GM23338 (cell line): Measurements from ENCODE around the gene MUC21. TPM values are rescaled to one million over a fixed set of nuclear protein-coding genes. Genes with fewer than 3 reads are reported as not detected.

Source experiments
- ATAC-seq: fragments of 200-7000 bp; cut with Tn5 transposase; 3 replicates; pipeline ENCODE4 v1.9.1; 2020
- DNase-seq: peaks from one replicate; pipeline ENCODE4 v3.0.0-alpha.2; 2015; ENCODE audit warnings: low spot score
- H2AFZ ChIP-seq: fragments of 200-600 bp; sonication (generic); 2 replicates; pipeline ENCODE4 v1.8.0; 2016; ENCODE audit warnings: antibody characterized with exemption, mild to moderate bottlenecking, moderate library complexity
- H3F3A ChIP-seq: fragments of 200-600 bp; sonication (generic); replicated peaks from 2 replicates; pipeline ENCODE4 v1.8.0; 2017; ENCODE audit warnings: antibody characterized with exemption, mixed run types, low read depth
- H3K27ac ChIP-seq: fragments of 200-600 bp; sonication (generic); 2 replicates; pipeline ENCODE4 v1.6.1; 2016; ENCODE audit warnings: low read depth
- H3K27me3 ChIP-seq: fragments of 200-600 bp; sonication (generic); 2 replicates; pipeline ENCODE4 v1.8.0; 2016; ENCODE audit warnings: mild to moderate bottlenecking, mixed run types, moderate library complexity; ENCODE audit not compliant: insufficient read depth
- H3K36me3 ChIP-seq: fragments of 200-600 bp; sonication (generic); 2 replicates; pipeline ENCODE4 v1.8.0; 2016; ENCODE audit warnings: mild to moderate bottlenecking; ENCODE audit not compliant: insufficient read depth
- H3K4me1 ChIP-seq: fragments of 200-600 bp; sonication (generic); 2 replicates; pipeline ENCODE4 v1.8.0; 2016; ENCODE audit warnings: mild to moderate bottlenecking, moderate library complexity; ENCODE audit not compliant: insufficient read depth
- H3K4me2 ChIP-seq: fragments of 200-600 bp; sonication (generic); 2 replicates; pipeline ENCODE4 v1.7.1; 2017; ENCODE audit warnings: mixed run types
- H3K4me3 ChIP-seq: fragments of 200-600 bp; sonication (generic); 2 replicates; pipeline ENCODE4 v1.6.1; 2016; ENCODE audit warnings: mixed run types
- H3K79me2 ChIP-seq: fragments of 200-600 bp; sonication (generic); replicated peaks from 2 replicates; pipeline ENCODE4 v1.8.0; 2017; ENCODE audit warnings: mild to moderate bottlenecking; ENCODE audit not compliant: insufficient read depth
- H3K9me2 ChIP-seq: fragments of 200-600 bp; sonication (generic); 2 replicates; pipeline ENCODE4 v1.8.0; 2017; ENCODE audit not compliant: insufficient read depth
- H4K20me1 ChIP-seq: fragments of 200-600 bp; sonication (generic); replicated peaks from 2 replicates; pipeline ENCODE4 v1.8.0; 2017; ENCODE audit warnings: mild to moderate bottlenecking; ENCODE audit not compliant: insufficient read depth
- H3K27ac Mint-ChIP-seq: 2 replicates; pipeline ENCODE4 v1.8.0; 2020; ENCODE audit warnings: inconsistent platforms, mild to moderate bottlenecking, moderate library complexity, mixed read lengths
- H3K27me3 Mint-ChIP-seq: 3 replicates; pipeline ENCODE4 v1.8.0; 2022; ENCODE audit warnings: low read depth, mild to moderate bottlenecking, moderate library complexity, mixed read lengths, inconsistent platforms; ENCODE audit not compliant: insufficient read depth, poor library complexity
- H3K36me3 Mint-ChIP-seq: 3 replicates; pipeline ENCODE4 v1.8.0; 2021; ENCODE audit warnings: low read depth, mild to moderate bottlenecking, inconsistent platforms, moderate library complexity, mixed read lengths
- H3K4me1 Mint-ChIP-seq: 3 replicates; pipeline ENCODE4 v1.8.0; 2020; ENCODE audit warnings: mild to moderate bottlenecking, inconsistent platforms, mixed read lengths
- H3K4me3 Mint-ChIP-seq: 3 replicates; pipeline ENCODE4 v1.8.0; 2021; ENCODE audit warnings: moderate library complexity, mild to moderate bottlenecking, inconsistent platforms, mixed read lengths
- H3K9me3 Mint-ChIP-seq: 3 replicates; pipeline ENCODE4 v1.8.0; 2020; ENCODE audit warnings: moderate library complexity, mild to moderate bottlenecking, inconsistent platforms, mixed read lengths
- CREB1 ChIP-seq: fragments of 250-450 bp; sonication (Bioruptor Pico); IDR thresholded peaks from 2 replicates; pipeline ENCODE4 v1.5.0; 2020; ENCODE audit warnings: low read depth, mild to moderate bottlenecking, moderate library complexity
- CTCF ChIP-seq, 2 experiments: fragments of 200-600 bp in 1 of 2; sonication (generic) in 1 of 2; conservative IDR thresholded peaks; 2 replicates each; pipeline versions ENCODE4 v1.5.1 to v1.6.1; 2016 to 2017; ENCODE audit warnings: antibody characterized with exemption in 2 of 2, low read depth in 2 of 2, mild to moderate bottlenecking in 2 of 2, moderate library complexity in 1 of 2
- ETS1 ChIP-seq: IDR thresholded peaks from 2 replicates; pipeline ENCODE4 v1.6.1; 2016; ENCODE audit warnings: antibody characterized with exemption
- EZH2 ChIP-seq: fragments of 200-600 bp; sonication (generic); IDR thresholded peaks from one replicate; pipeline ENCODE4 v1.8.0; 2017; ENCODE audit warnings: antibody characterized with exemption, mild to moderate bottlenecking, low read depth; ENCODE audit not compliant: unreplicated experiment
- EZH2phosphoT487 ChIP-seq: fragments of 200-600 bp; sonication (generic); IDR thresholded peaks from one replicate; pipeline ENCODE4 v1.8.1; 2018; ENCODE audit warnings: antibody characterized with exemption; ENCODE audit not compliant: unreplicated experiment
- JUNB ChIP-seq: IDR thresholded peaks from one replicate; pipeline ENCODE4 v1.6.1; 2016; ENCODE audit warnings: antibody characterized with exemption; ENCODE audit not compliant: unreplicated experiment
- NANOG ChIP-seq: IDR thresholded peaks from 2 replicates; pipeline ENCODE4 v1.6.1; 2016; ENCODE audit warnings: antibody characterized with exemption, borderline replicate concordance
- POLR2AphosphoS5 ChIP-seq: IDR thresholded peaks from 2 replicates; pipeline ENCODE4 v1.6.1; 2016; ENCODE audit warnings: antibody characterized with exemption, low read depth
- REST ChIP-seq: IDR thresholded peaks from one replicate; pipeline ENCODE4 v1.6.1; 2018; ENCODE audit warnings: antibody characterized with exemption; ENCODE audit not compliant: unreplicated experiment
- STAT1 ChIP-seq: IDR thresholded peaks from one replicate; pipeline ENCODE4 v1.6.1; 2016; ENCODE audit warnings: antibody characterized with exemption; ENCODE audit not compliant: unreplicated experiment
- ZNF114 ChIP-seq: fragments of 250-450 bp; sonication (Bioruptor Pico); IDR thresholded peaks from 2 replicates; pipeline ENCODE4 v1.5.0; 2020; ENCODE audit warnings: mild to moderate bottlenecking, moderate library complexity
- ZNF331 ChIP-seq: fragments of 250-450 bp; sonication (Bioruptor Pico); IDR thresholded peaks from 2 replicates; pipeline ENCODE4 v1.5.0; 2020; ENCODE audit warnings: low read depth, mild to moderate bottlenecking, moderate library complexity
- ZNF462 ChIP-seq: fragments of 250-450 bp; sonication (Bioruptor Pico); IDR thresholded peaks from 2 replicates; pipeline ENCODE4 v1.5.0; 2020; ENCODE audit warnings: mild to moderate bottlenecking, moderate library complexity
- polyA plus RNA-seq: library from polyadenylated mRNA; unstranded; fragments of >200 nt; fragmentation: Nextera tagmentation; extraction: Ambion mirVana; gene quantifications from 2 replicates; pipeline ENCODE4 v1.2.1, GENCODE V29; 2016
- total RNA-seq: library from RNA; depleted of rRNA; stranded (reverse); fragments of >200 nt; shearing (Covaris generic); gene quantifications from 2 replicates; pipeline ENCODE4 v1.2.3, GENCODE V29; 2014

Gene MUC21
- total and polyA plus RNA-seq, 2 experiments from 2014 or later, result not detected

- Histone ChIP-seq H3K9me2 (no peaks in the 10 kb centered on the region), H3K4me3 (no peak overlapping the region), H3K27me3 (peaks cover 9% of the 10 kb centered on the region; the same call in 1 of the 2 replicates), H3K4me2 (no peak overlapping the region), H3K27ac (no peak overlapping the region), H3K4me1 (0 out of 2 replicates have a peak, but pooled peaks cover 4% of the 10 kb centered on the region), H3K79me2 (no peaks in the 10 kb centered on the region), H3K36me3 (no peaks in the 10 kb centered on the region), H3F3A (no peaks in the 10 kb centered on the region), H4K20me1 (no peaks in the 10 kb centered on the region), H2AFZ (no peak overlapping the region)
- Mint-ChIP-seq H3K36me3 (peaks cover 6% of the 10 kb centered on the region; the same call in 2 of the 3 replicates), H3K27ac (no peak overlapping the region), H3K9me3 (peaks cover 13% of the 10 kb centered on the region), H3K4me1 (no peaks in the 10 kb centered on the region), H3K4me3 (no peak overlapping the region), H3K27me3 (peaks cover 7% of the 10 kb centered on the region)
- DNase-seq, result no peak
- ATAC-seq, result no peak
- no peak for TF ChIP-seq NANOG
- TF ChIP-seq STAT1, result no peak
- no peak for TF ChIP-seq EZH2phosphoT487
- TF ChIP-seq CREB1 (CRISPR knock-in tag), result no peak
- no peak for TF ChIP-seq ZNF462 (CRISPR knock-in tag)
- TF ChIP-seq REST, result no peak
- no peak for TF ChIP-seq POLR2AphosphoS5
- TF ChIP-seq ZNF331 (CRISPR knock-in tag), result no peak
- TF ChIP-seq CTCF (conservative IDR thresholded peaks at IDR 0.05; ENCODE audit: low read depth in 2 of 2), result no peak
- TF ChIP-seq JUNB, result no peak
- no peak for TF ChIP-seq ETS1
- TF ChIP-seq EZH2, result no peak
- TF ChIP-seq ZNF114 (CRISPR knock-in tag), result no peak
Measured at GRCh38 chr6:31016659-31017299, 33.3 kb downstream of the MUC21 start.
